HG03108 (cell line): Measurements from ENCODE around the gene PLXNA1.

Experiments used
- ATAC-seq: cut with Tn5 transposase; IDR thresholded peaks from one replicate; pipeline ENCODE4 v1.9.1; 2021; ENCODE audit warnings: moderate library complexity; ENCODE audit not compliant: unreplicated experiment

Gene PLXNA1

GRCh38 chr3:127032296-127032990 lies 49.5 kb downstream of the PLXNA1 start:
- no peak for ATAC-seq
